NCI-H2107 treated with DMSO at 0.1 percent for 48 hours (cell line): ENCODE results near the gene KCNA5.

Experiments used
- DNase-seq: peaks from one replicate; lab custom pipeline; 2025; ENCODE audit not compliant: unreplicated experiment; lab: John Stamatoyannopoulos, UW

Gene KCNA5

GRCh38 chr12:5063149-5063548, 19.5 kb downstream of the KCNA5 start:
- DNase-seq, result no peak

- no peak for DNase-seq
Measured at GRCh38 chr12:5064913-5065490, 21.3 kb downstream of the KCNA5 start.

- no peak for DNase-seq
Measured at GRCh38 chr12:5066251-5066650, 22.6 kb downstream of the KCNA5 start.

GRCh38 chr12:5068126-5068525, 24.4 kb downstream of the KCNA5 start:
- DNase-seq, result no peak

- DNase-seq, result no peak
Measured at GRCh38 chr12:5068619-5069018, 24.9 kb downstream of the KCNA5 start.

GRCh38 chr12:5070090-5070489, 26.4 kb downstream of the KCNA5 start:
- DNase-seq, result no peak

- DNase-seq, result no peak
Measured at GRCh38 chr12:5071496-5071895, 27.8 kb downstream of the KCNA5 start.

GRCh38 chr12:5072311-5072710, 28.6 kb downstream of the KCNA5 start:
- no peak for DNase-seq

- DNase-seq, result no peak
Measured at GRCh38 chr12:5073054-5073453, 29.4 kb downstream of the KCNA5 start.

- DNase-seq, result no peak
Measured at GRCh38 chr12:5073853-5074252, 30.2 kb downstream of the KCNA5 start.

- DNase-seq, result no peak
Measured at GRCh38 chr12:5076761-5077160, 33.1 kb downstream of the KCNA5 start.

- no peak for DNase-seq
Measured at GRCh38 chr12:5078423-5078822, 34.7 kb downstream of the KCNA5 start.

- no peak for DNase-seq
Measured at GRCh38 chr12:5081016-5081415, 37.3 kb downstream of the KCNA5 start.

GRCh38 chr12:5083955-5084849, 40.5 kb downstream of the KCNA5 start:
- DNase-seq, result peak; percentile 50

GRCh38 chr12:5085896-5086295, 42.2 kb downstream of the KCNA5 start:
- no peak for DNase-seq

GRCh38 chr12:5087831-5088554, 44.3 kb downstream of the KCNA5 start:
- no peak for DNase-seq

GRCh38 chr12:5088586-5089264, 45.0 kb downstream of the KCNA5 start:
- no peak for DNase-seq

GRCh38 chr12:5094551-5094950, 50.9 kb downstream of the KCNA5 start:
- DNase-seq, result no peak

GRCh38 chr12:5094986-5095385, 51.3 kb downstream of the KCNA5 start:
- DNase-seq, result no peak
